Endothelial cell of umbilical vein (primary cell): ENCODE data around the gene CACNA2D3.

Experiments used
- CTCF ChIP-seq, 2 donors: IDR thresholded peaks; 1 replicate in 1 of 2; 2 replicates in 1 of 2; pipeline ENCODE4 v1.5.1; 2011; ENCODE audit warnings: low read length in 2 of 2, mild to moderate bottlenecking in 2 of 2, moderate library complexity in 2 of 2, control low read depth in 1 of 2, inconsistent platforms in 1 of 2, low read depth in 1 of 2; ENCODE audit not compliant: insufficient read depth in 1 of 2; ENCODE audit errors: extremely low read depth in 1 of 2
- EZH2 ChIP-seq: IDR thresholded peaks from 2 replicates; pipeline ENCODE4 v1.6.1; 2012; ENCODE audit warnings: borderline replicate concordance, low read depth, mild to moderate bottlenecking, moderate library complexity, low read length, inconsistent platforms; ENCODE audit not compliant: severe bottlenecking
- MAX ChIP-seq: IDR thresholded peaks from 2 replicates; pipeline ENCODE4 v1.6.1; 2011; ENCODE audit not compliant: insufficient read depth, insufficient read length
- MYC ChIP-seq: IDR thresholded peaks from one replicate; pipeline ENCODE4 v1.6.1; 2011; ENCODE audit warnings: mild to moderate bottlenecking, low read depth, low read length
- POLR2A ChIP-seq: IDR thresholded peaks from 2 replicates; pipeline ENCODE4 v1.6.1; 2012; ENCODE audit warnings: low read depth, mild to moderate bottlenecking, control low read depth, low read length
- POLR2AphosphoS5 ChIP-seq: IDR thresholded peaks from 2 replicates; pipeline ENCODE4 v1.6.1; 2012; ENCODE audit warnings: low read depth, mild to moderate bottlenecking, control low read depth, low read length, moderate library complexity; ENCODE audit not compliant: insufficient read depth

- TF ChIP-seq CTCF (IDR thresholded peaks at IDR 0.05; ENCODE audit: extremely low read depth in 1 of 2, insufficient read depth in 1 of 2, low read depth in 1 of 2, low read length in 2 of 2), result no peak
- no peak for TF ChIP-seq POLR2AphosphoS5
- no peak for TF ChIP-seq POLR2A
- no peak for TF ChIP-seq EZH2
- no peak for TF ChIP-seq MYC
- TF ChIP-seq MAX, result no peak
Observed at GRCh38 chr3:54625805-54626787, 503.7 kb downstream of the CACNA2D3 start.
